HG02852 (cell line): ENCODE results near the gene RPS6KA2.

Experiments
- ATAC-seq: cut with Tn5 transposase; IDR thresholded peaks from one replicate; pipeline ENCODE4 v1.9.1; 2021; ENCODE audit warnings: mild to moderate bottlenecking, moderate library complexity; ENCODE audit not compliant: unreplicated experiment

Gene RPS6KA2

GRCh38 chr6:166360243-166361076, 266.6 kb downstream of the RPS6KA2 start:
- ATAC-seq = no peak
